NOMO-1 (cell line): ENCODE measurements around the gene TCEA2.

Source experiments
- DNase-seq, 2 experiments: peaks; one replicate each; lab custom pipeline; 2025; ENCODE audit not compliant: unreplicated experiment in 2 of 2; lab: John Stamatoyannopoulos, UW

TCEA2 gene

DNA sequence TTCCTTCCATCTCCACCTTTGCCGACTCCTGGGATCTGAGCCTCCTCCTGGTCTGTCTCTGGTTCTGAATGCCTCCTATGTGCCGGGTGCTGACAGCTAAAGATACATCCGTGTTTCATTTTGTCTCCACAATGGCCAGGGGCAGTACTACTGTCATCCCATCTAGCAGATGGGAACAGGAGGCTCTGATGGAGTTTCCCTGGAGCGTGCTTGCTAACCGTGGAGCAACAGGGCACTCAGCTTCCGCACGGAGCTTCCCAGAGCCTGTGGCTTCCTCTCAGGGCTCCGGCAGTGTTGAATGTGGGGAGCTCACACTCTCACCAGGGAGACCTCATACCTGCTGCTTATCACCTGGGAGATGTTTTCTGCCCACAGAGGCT, 56.3 kb downstream of the TCEA2 start:
- no peak for DNase-seq

DNA sequence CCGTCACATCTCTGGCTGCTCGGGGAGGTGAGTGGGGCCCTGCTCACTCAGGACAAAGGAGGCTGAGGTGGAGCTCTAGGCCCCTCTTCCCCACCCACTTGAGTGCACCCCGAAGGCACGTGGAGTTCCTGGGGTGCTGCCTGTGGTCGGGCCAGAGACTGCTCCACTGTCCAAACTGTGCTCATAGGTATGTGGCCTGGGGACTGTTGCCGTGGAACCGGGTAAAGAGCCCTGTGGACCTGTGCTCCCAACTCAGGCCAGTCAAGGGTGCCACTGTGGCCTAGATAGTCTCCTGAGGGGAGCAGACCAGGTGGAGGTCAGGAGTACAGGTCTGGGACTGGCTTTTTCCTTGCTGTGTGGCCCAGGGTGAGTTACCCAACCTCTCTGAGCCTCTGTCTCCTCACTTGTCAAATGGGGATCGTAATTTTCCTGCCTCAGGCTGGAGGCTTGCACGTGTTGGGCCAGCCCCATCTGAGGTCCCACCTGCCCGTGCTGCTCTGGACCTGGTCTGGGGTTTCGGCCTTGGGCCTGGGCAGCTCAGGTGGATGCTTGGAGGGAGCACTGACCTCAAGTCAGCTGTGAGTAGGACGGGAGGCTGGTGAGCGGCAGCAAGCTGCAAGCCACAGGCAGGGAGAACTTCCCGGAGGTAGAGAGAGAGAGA, 56.8 kb downstream of the TCEA2 start:
- DNase-seq, result no peak

DNA sequence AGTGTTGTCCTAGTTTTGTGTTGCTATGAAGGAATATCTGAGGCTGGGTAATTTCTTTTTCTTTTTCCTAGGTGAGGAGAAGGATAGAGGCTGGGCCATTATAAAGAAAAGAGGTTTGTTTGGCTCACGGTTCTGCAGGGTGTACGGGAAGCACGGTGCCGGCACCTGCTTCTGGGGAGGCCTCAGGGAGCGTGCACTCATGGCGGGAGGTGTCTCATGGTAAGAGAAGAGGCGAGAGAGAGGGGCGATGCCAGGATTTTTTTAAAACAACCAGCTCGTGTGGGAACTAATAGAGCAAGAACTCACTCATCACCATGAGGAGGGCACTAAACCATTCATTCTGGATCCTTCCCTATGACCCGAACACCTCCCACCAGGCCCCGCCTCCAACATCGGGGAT, 58.6 kb downstream of the TCEA2 start:
- no peak for DNase-seq
